ENCODE data around the gene FLNB. TPM values are rescaled to one million over a fixed set of nuclear protein-coding genes. Genes with fewer than 3 reads are reported as not detected.
A peak's percentile ranks its signal among the peaks of the same experiment; 100 is the strongest.

Gene FLNB
- total RNA-seq, 1 experiment from 2014 or later = 315 TPM

DNA sequence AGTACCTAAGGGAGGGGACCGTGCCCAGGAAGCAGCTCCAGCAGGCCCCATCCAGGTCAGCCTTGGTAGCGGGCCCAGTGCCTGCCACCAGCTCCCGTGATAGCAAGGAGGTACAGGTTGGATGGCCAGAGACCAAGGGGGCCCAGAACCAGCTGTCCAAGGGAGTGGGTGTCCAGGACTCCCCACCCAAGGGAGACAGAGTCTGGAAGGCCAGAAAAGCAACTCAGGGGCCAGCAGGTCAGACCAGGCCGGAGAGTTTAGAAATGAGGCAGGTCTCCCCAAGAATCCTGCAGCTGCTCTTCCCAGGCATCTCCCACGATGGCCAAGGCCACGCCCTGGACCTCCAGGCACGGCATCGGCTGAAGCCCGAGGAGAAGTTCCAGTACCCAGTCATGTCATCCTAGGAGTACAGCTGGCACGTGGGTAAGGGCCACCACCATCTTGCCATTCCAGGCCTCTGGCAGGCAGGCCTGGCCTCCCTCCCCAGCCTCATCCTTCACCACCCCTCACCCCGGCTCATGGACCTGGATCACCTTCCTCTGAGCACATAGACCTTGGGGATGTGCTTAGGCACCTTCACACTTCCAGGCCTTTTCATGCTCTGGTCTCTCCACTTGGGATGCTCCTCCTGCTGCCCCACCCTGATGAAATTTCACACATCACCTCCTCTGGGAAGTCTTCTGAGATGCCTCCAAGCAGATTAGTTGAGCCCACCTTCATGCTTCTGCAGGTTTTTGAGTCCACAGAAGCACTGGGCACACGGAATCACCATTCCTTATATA lies 172.1 kb downstream of the FLNB start:
- H3K9me3 ChIP-seq = no peaks in the 10 kb centered on the region
- ChIA-PET CTCF (interaction anchor here (1.0 kb wide), 1 partner anchor 7 kb away, joined by 3 read pairs; no protein-coding TSS in a partner anchor), POLR2A (no interaction called here)
- H3K36me3 ChIP-seq (ENCODE audit: control insufficient read depth, insufficient read depth, low read length) = no peaks in the 10 kb centered on the region
- Mint-ChIP-seq H3K4me3 (ENCODE audit: unreplicated experiment) (no peak overlapping the region), H3K9me3 (ENCODE audit: unreplicated experiment) (no peaks in the 10 kb centered on the region), H3K4me1 (ENCODE audit: low read depth, unreplicated experiment) (peaks cover 21% of the 10 kb centered on the region), H3K27ac (ENCODE audit: unreplicated experiment) (peak overlapping the region; percentile 59), H3K27me3 (ENCODE audit: insufficient read depth, unreplicated experiment) (no peaks in the 10 kb centered on the region), H3K36me3 (ENCODE audit: insufficient read depth, unreplicated experiment) (peaks cover 54% of the 10 kb centered on the region)
- no TSS peak for BruUV-seq (replicated peaks)
- intact Hi-C loops (cut with micrococcal nuclease; ENCODE audit: unreplicated experiment) = no loop called here
- H3K4me1 ChIP-seq = peaks cover 15% of the 10 kb centered on the region
- no peaks in the 10 kb centered on the region for H3K27me3 ChIP-seq (replicated peaks; ENCODE audit: control insufficient read depth, insufficient read depth, low read length)
- DNase-seq = no peak
- H3K4me3 ChIP-seq (ENCODE audit: low read depth, low read length) = no peak overlapping the region
- TF ChIP-seq, protein P1, sequence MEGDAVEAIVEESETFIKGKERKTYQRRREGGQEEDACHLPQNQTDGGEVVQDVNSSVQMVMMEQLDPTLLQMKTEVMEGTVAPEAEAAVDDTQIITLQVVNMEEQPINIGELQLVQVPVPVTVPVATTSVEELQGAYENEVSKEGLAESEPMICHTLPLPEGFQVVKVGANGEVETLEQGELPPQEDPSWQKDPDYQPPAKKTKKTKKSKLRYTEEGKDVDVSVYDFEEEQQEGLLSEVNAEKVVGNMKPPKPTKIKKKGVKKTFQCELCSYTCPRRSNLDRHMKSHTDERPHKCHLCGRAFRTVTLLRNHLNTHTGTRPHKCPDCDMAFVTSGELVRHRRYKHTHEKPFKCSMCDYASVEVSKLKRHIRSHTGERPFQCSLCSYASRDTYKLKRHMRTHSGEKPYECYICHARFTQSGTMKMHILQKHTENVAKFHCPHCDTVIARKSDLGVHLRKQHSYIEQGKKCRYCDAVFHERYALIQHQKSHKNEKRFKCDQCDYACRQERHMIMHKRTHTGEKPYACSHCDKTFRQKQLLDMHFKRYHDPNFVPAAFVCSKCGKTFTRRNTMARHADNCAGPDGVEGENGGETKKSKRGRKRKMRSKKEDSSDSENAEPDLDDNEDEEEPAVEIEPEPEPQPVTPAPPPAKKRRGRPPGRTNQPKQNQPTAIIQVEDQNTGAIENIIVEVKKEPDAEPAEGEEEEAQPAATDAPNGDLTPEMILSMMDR (IDR thresholded peaks at IDR 0.05; ENCODE audit: insufficient read depth in 1 of 2, low read depth in 1 of 2, low read length in 1 of 2, severe bottlenecking in 1 of 2, unreplicated experiment in 1 of 2) = no peak

DNA sequence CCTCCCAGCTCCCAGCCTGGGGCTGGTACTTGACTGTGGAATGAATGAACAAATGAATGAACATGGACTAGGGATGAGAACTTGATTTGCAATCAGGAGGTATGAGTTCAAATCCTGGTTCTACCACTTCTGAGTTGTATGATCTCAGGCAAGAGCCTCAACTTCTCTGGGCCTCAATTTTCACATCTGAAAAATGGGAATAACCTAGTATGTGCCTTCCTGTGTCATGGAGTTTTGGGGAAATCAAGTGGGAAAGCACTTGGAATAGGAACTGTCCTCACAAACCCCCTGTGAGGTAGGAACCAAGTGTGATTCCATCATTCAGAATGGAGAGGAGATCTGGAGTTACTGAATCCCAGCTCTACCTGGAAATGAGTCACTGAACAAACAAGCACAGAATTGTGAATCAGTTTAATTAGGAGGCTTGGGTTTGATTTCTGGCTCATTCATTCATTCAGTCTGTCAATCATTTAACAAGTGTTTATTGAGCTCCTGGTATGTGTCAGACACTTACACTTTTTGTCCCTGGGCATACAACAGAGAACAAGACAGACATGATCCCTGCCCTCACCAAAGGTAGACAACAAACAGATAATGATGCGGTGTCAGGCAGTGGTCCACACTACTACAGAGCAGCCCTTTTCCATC lies 172.8 kb downstream of the FLNB start:
- H3K36me3 Mint-ChIP-seq (ENCODE audit: insufficient read depth, unreplicated experiment) = peaks cover 46% of the 10 kb centered on the region
- H3K4me1 Mint-ChIP-seq (ENCODE audit: low read depth, unreplicated experiment) = peaks cover 16% of the 10 kb centered on the region
- H3K27ac Mint-ChIP-seq (ENCODE audit: unreplicated experiment) = peak overlapping the region; percentile 59
- TF ChIP-seq, protein P1 (IDR thresholded peaks at IDR 0.05; ENCODE audit: insufficient read depth in 1 of 2, low read depth in 1 of 2, low read length in 1 of 2, severe bottlenecking in 1 of 2, unreplicated experiment in 1 of 2) = no peak
- POLR2A ChIA-PET = no interaction called here
- H3K9me3 ChIP-seq = no peaks in the 10 kb centered on the region
- H3K9me3 Mint-ChIP-seq (ENCODE audit: unreplicated experiment) = no peaks in the 10 kb centered on the region
- no peak for DNase-seq
- H3K4me3 ChIP-seq (ENCODE audit: low read depth, low read length) = no peak overlapping the region
- intact Hi-C loops (cut with micrococcal nuclease; ENCODE audit: unreplicated experiment) = no loop called here
- CTCF ChIA-PET = no interaction called here
- no TSS peak for BruUV-seq (replicated peaks)
- H3K4me3 Mint-ChIP-seq (ENCODE audit: unreplicated experiment) = no peak overlapping the region
- no peaks in the 10 kb centered on the region for H3K27me3 ChIP-seq (replicated peaks; ENCODE audit: control insufficient read depth, insufficient read depth, low read length)
- H3K36me3 ChIP-seq (ENCODE audit: control insufficient read depth, insufficient read depth, low read length) = no peaks in the 10 kb centered on the region
- peaks cover 9% of the 10 kb centered on the region for H3K4me1 ChIP-seq
- H3K27me3 Mint-ChIP-seq (ENCODE audit: insufficient read depth, unreplicated experiment) = no peaks in the 10 kb centered on the region

DNA sequence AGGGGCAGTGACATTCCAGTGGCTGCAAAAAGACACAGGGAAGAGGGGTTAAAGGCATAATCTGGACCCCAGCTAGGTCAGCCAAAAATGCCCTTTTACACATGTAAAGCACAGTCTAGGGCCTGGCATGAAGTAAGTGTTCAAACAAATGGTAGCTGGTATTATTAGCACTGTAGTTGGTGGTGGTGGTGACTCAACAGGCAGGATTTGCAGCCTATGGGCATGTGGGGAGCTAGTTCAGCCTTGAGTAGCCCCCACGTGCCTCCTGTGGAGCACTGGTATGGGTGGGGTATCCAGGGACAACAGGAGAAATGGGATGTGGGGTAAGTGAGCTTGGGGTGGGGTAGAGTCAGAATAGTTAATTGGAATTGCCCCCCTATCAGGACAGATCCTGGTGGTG lies 175.0 kb downstream of the FLNB start:
- no peaks in the 10 kb centered on the region for H3K9me3 Mint-ChIP-seq (ENCODE audit: unreplicated experiment)
- no TSS peak for BruUV-seq (replicated peaks)
- H3K4me1 Mint-ChIP-seq (ENCODE audit: low read depth, unreplicated experiment) = peaks cover 6% of the 10 kb centered on the region
- DNase-seq = no peak
- H3K27ac Mint-ChIP-seq (ENCODE audit: unreplicated experiment) = no peak overlapping the region
- H3K36me3 Mint-ChIP-seq (ENCODE audit: insufficient read depth, unreplicated experiment) = peaks cover 24% of the 10 kb centered on the region
- Histone ChIP-seq H3K27me3 (replicated peaks; ENCODE audit: control insufficient read depth, insufficient read depth, low read length) (no peaks in the 10 kb centered on the region), H3K9me3 (no peaks in the 10 kb centered on the region), H3K4me1 (peaks cover 5% of the 10 kb centered on the region; the same call in 1 of the 2 replicates), H3K4me3 (ENCODE audit: low read depth, low read length) (no peak overlapping the region), H3K36me3 (ENCODE audit: control insufficient read depth, insufficient read depth, low read length) (no peaks in the 10 kb centered on the region)
- intact Hi-C loops (cut with micrococcal nuclease; ENCODE audit: unreplicated experiment) = no loop called here
- ChIA-PET POLR2A (no interaction called here), CTCF (no interaction called here)
- no peak overlapping the region for H3K4me3 Mint-ChIP-seq (ENCODE audit: unreplicated experiment)
- H3K27me3 Mint-ChIP-seq (ENCODE audit: insufficient read depth, unreplicated experiment) = no peaks in the 10 kb centered on the region
- TF ChIP-seq, protein P1 (IDR thresholded peaks at IDR 0.05; ENCODE audit: insufficient read depth in 1 of 2, low read depth in 1 of 2, low read length in 1 of 2, severe bottlenecking in 1 of 2, unreplicated experiment in 1 of 2) = no peak

All from Caco-2 (cell line).